HL-60 (cell line): ENCODE results near the gene TLE3.

ENCODE experiments used
- CTCF ChIP-seq: IDR thresholded peaks from one replicate; pipeline ENCODE4 v1.5.1; 2011; ENCODE audit warnings: low read length, control low read depth, inconsistent platforms; ENCODE audit not compliant: insufficient read depth
- TF ChIP-seq, protein P1 (sequence below): IDR thresholded peaks from 2 replicates; pipeline ENCODE4 v1.6.1; 2012; ENCODE audit warnings: low read depth; ENCODE audit not compliant: insufficient replicate concordance

DNA sequence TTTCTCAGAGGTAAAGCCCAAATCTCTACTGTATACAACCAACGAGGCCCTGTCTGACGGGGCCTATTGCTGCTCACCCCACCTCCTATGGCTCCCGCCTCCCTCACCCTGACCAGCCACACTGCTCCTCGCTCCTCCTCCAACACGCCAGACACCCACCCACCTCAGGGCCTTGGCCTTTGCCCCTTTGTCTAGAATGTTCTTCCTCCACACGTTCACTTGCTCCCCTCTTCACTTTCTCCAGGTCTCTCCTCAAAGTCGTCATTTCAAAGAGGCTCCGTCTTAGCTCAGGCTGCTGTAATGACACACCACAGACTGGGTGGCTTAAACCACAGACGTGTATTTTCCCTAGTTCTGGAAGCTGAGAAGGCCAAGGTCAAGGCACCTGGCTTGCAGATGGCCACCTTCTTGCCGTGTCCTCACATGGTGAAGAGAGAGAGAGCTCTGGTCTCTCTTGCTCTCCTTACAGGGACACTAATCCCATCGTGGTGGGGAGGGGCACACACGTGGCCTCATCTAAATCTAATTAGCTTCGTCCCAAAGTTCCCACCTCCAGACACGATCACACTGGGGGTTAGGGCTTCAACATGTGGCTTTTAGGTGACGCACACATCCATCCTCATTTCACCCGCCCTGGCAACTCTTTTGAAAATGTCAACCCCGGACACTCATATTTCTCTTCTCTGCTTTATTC is 98.2 kb downstream of the TLE3 start:
- no peak for TF ChIP-seq CTCF
- TF ChIP-seq, protein P1, sequence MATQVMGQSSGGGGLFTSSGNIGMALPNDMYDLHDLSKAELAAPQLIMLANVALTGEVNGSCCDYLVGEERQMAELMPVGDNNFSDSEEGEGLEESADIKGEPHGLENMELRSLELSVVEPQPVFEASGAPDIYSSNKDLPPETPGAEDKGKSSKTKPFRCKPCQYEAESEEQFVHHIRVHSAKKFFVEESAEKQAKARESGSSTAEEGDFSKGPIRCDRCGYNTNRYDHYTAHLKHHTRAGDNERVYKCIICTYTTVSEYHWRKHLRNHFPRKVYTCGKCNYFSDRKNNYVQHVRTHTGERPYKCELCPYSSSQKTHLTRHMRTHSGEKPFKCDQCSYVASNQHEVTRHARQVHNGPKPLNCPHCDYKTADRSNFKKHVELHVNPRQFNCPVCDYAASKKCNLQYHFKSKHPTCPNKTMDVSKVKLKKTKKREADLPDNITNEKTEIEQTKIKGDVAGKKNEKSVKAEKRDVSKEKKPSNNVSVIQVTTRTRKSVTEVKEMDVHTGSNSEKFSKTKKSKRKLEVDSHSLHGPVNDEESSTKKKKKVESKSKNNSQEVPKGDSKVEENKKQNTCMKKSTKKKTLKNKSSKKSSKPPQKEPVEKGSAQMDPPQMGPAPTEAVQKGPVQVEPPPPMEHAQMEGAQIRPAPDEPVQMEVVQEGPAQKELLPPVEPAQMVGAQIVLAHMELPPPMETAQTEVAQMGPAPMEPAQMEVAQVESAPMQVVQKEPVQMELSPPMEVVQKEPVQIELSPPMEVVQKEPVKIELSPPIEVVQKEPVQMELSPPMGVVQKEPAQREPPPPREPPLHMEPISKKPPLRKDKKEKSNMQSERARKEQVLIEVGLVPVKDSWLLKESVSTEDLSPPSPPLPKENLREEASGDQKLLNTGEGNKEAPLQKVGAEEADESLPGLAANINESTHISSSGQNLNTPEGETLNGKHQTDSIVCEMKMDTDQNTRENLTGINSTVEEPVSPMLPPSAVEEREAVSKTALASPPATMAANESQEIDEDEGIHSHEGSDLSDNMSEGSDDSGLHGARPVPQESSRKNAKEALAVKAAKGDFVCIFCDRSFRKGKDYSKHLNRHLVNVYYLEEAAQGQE: no peak
